Measurements from ENCODE around the gene RTP2. TPM values are rescaled to one million over a fixed set of nuclear protein-coding genes. Genes with fewer than 3 reads are reported as not detected.

The RTP2 gene
- total and polyA plus RNA-seq, 2 experiments from 2014 or later = not detected

DNA sequence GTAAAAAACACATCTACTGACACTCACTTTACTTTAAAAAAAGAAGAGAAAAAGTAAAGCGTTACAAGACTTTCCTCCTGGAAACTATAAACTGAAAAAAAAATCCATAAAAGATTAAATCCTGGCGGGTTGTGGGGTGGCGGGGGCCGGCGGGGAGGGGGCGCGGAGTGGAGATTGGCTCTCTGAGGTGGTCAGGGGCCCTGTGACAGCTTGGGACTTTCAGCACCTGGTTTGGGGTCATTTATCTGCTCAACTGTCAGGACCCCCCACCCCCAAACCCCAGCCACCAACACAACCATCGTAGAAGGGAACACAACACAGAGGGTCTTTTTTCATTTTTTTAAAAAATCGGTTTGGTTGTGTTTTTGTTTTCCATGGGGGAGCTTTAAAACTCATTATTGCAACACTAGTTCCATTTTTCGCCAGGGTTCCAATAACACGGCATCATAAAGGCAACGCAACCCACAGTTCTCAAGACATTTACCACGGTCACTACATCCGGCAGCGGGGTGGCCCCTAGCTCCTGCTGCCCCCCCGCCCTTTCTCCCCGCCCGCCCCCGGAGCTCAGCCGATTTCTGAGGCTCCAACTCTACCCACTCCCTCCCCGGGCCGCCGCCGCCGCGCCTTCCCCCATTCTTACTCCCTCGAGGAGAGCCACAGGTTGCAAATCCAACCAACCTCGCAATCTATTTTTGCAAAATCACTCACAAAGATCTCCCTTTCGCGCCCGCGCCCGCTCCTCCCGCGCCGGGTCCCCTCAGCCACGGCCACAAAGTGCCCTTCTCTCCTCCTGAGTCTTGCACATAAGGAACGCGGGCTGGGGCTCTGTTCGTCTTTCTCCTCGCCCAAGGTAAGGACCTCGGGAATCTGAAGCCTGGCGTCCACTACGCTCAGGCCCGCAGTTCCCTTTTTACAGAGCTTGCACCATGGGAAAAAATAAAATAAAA, 41.1 kb upstream of the RTP2 start:
- Mint-ChIP-seq H3K4me1 (peaks cover 51% of the 10 kb centered on the region), H3K27ac (no peak overlapping the region), H3K27me3 (ENCODE audit: insufficient read depth, low read depth, poor library complexity) (peaks cover 36% of the 10 kb centered on the region), H3K4me3 (peak overlapping the region; percentile 91), H3K9me3 (no peaks in the 10 kb centered on the region), H3K36me3 (ENCODE audit: low read depth) (no peaks in the 10 kb centered on the region; the same call in 2 of the 3 replicates)
- Histone ChIP-seq H3K27me3 (ENCODE audit: insufficient read depth) (peaks cover 42% of the 10 kb centered on the region), H2AFZ (no peak overlapping the region), H3K9me2 (ENCODE audit: insufficient read depth) (no peaks in the 10 kb centered on the region), H3F3A (replicated peaks; ENCODE audit: low read depth) (no peaks in the 10 kb centered on the region; the same call in 1 of the 2 replicates), H4K20me1 (replicated peaks; ENCODE audit: insufficient read depth) (no peaks in the 10 kb centered on the region), H3K4me1 (ENCODE audit: insufficient read depth) (peaks cover 25% of the 10 kb centered on the region), H3K27ac (ENCODE audit: low read depth) (no peak overlapping the region), H3K36me3 (ENCODE audit: insufficient read depth) (no peaks in the 10 kb centered on the region), H3K4me2 (peak overlapping the region; percentile 92), H3K4me3 (peak overlapping the region; percentile 83), H3K79me2 (replicated peaks; ENCODE audit: insufficient read depth) (0 out of 2 replicates have a peak, but pooled peaks cover 3% of the 10 kb centered on the region)
- ATAC-seq (no peak), DNase-seq (ENCODE audit: low spot score) (peak; percentile 48)
- no peak for TF ChIP-seq STAT1 (IDR thresholded peaks at IDR 0.05; ENCODE audit: unreplicated experiment)
- no peak for TF ChIP-seq EZH2phosphoT487 (IDR thresholded peaks at IDR 0.05; ENCODE audit: unreplicated experiment)
- no peak for TF ChIP-seq POLR2AphosphoS5 (IDR thresholded peaks at IDR 0.05; ENCODE audit: low read depth)

DNA sequence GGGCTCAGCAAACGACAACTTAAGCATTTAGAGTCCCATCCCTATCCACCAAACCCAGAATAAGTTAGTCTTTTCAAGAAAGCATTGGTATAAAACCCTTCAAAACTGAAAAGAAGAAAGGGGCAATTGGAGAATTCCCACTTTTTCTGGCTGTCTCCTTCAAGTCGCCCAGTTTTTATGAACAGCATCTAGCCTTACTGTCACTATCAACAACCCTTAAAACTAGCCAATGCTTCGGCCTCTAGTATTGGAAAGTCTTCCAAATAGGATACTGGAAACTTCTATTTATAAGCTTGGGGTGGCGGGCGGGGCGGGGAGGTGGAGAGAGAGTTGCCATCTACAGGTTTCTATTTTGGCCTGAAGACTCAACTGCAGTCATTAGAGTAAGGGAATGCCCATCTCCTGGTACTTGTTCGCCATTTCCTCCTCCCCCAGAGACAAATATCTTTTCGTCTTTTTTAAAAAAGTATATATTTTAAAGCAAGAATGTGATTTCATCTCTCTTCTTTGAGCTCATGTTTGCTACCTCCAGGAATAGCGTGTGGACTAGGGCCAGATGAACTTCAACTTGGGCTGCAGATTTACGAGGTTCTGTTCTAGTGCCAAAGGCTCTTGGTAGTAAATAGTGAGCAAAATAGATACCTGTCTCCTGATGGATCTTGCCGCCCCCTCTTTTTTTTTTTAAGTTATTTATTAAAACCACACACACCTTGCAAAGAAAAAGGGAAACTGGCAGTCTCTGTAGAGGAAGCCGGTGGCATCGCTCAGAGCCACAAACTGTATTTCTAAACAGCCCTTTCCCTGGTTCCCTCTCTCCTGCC, 40.2 kb upstream of the RTP2 start:
- no peak for DNase-seq (ENCODE audit: low spot score)
- H3K36me3 Mint-ChIP-seq (ENCODE audit: low read depth) = no peaks in the 10 kb centered on the region; the same call in 2 of the 3 replicates
- TF ChIP-seq, protein P1, sequence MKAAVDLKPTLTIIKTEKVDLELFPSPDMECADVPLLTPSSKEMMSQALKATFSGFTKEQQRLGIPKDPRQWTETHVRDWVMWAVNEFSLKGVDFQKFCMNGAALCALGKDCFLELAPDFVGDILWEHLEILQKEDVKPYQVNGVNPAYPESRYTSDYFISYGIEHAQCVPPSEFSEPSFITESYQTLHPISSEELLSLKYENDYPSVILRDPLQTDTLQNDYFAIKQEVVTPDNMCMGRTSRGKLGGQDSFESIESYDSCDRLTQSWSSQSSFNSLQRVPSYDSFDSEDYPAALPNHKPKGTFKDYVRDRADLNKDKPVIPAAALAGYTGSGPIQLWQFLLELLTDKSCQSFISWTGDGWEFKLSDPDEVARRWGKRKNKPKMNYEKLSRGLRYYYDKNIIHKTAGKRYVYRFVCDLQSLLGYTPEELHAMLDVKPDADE (IDR thresholded peaks at IDR 0.05) = no peak
- no peak for TF ChIP-seq JUNB (IDR thresholded peaks at IDR 0.05; ENCODE audit: unreplicated experiment)
- no peak for TF ChIP-seq ZNF331 (CRISPR knock-in tag; IDR thresholded peaks at IDR 0.05; ENCODE audit: low read depth)
- no peak for TF ChIP-seq NANOG (IDR thresholded peaks at IDR 0.05; ENCODE audit: borderline replicate concordance)
- TF ChIP-seq EZH2phosphoT487 (IDR thresholded peaks at IDR 0.05; ENCODE audit: unreplicated experiment) = no peak
- TF ChIP-seq CREB1 (CRISPR knock-in tag; IDR thresholded peaks at IDR 0.05; ENCODE audit: low read depth) = no peak
- TF ChIP-seq POLR2AphosphoS5 (IDR thresholded peaks at IDR 0.05; ENCODE audit: low read depth) = no peak
- TF ChIP-seq, protein P2, sequence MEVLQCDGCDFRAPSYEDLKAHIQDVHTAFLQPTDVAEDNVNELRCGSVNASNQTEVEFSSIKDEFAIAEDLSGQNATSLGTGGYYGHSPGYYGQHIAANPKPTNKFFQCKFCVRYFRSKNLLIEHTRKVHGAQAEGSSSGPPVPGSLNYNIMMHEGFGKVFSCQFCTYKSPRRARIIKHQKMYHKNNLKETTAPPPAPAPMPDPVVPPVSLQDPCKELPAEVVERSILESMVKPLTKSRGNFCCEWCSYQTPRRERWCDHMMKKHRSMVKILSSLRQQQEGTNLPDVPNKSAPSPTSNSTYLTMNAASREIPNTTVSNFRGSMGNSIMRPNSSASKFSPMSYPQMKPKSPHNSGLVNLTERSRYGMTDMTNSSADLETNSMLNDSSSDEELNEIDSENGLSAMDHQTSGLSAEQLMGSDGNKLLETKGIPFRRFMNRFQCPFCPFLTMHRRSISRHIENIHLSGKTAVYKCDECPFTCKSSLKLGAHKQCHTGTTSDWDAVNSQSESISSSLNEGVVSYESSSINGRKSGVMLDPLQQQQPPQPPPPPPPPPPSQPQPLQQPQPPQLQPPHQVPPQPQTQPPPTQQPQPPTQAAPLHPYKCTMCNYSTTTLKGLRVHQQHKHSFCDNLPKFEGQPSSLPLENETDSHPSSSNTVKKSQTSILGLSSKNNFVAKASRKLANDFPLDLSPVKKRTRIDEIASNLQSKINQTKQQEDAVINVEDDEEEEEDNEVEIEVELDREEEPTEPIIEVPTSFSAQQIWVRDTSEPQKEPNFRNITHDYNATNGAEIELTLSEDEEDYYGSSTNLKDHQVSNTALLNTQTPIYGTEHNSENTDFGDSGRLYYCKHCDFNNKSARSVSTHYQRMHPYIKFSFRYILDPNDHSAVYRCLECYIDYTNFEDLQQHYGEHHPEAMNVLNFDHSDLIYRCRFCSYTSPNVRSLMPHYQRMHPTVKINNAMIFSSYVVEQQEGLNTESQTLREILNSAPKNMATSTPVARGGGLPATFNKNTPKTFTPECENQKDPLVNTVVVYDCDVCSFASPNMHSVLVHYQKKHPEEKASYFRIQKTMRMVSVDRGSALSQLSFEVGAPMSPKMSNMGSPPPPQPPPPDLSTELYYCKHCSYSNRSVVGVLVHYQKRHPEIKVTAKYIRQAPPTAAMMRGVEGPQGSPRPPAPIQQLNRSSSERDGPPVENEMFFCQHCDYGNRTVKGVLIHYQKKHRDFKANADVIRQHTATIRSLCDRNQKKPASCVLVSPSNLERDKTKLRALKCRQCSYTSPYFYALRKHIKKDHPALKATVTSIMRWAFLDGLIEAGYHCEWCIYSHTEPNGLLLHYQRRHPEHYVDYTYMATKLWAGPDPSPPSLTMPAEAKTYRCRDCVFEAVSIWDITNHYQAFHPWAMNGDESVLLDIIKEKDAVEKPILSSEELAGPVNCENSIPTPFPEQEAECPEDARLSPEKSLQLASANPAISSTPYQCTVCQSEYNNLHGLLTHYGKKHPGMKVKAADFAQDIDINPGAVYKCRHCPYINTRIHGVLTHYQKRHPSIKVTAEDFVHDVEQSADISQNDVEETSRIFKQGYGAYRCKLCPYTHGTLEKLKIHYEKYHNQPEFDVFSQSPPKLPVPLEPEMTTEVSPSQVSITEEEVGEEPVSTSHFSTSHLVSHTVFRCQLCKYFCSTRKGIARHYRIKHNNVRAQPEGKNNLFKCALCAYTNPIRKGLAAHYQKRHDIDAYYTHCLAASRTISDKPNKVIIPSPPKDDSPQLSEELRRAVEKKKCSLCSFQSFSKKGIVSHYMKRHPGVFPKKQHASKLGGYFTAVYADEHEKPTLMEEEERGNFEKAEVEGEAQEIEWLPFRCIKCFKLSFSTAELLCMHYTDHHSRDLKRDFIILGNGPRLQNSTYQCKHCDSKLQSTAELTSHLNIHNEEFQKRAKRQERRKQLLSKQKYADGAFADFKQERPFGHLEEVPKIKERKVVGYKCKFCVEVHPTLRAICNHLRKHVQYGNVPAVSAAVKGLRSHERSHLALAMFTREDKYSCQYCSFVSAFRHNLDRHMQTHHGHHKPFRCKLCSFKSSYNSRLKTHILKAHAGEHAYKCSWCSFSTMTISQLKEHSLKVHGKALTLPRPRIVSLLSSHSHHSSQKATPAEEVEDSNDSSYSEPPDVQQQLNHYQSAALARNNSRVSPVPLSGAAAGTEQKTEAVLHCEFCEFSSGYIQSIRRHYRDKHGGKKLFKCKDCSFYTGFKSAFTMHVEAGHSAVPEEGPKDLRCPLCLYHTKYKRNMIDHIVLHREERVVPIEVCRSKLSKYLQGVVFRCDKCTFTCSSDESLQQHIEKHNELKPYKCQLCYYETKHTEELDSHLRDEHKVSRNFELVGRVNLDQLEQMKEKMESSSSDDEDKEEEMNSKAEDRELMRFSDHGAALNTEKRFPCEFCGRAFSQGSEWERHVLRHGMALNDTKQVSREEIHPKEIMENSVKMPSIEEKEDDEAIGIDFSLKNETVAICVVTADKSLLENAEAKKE (CRISPR knock-in tag; IDR thresholded peaks at IDR 0.05) = no peak
- TF ChIP-seq STAT1 (IDR thresholded peaks at IDR 0.05; ENCODE audit: unreplicated experiment) = no peak
- no peak for TF ChIP-seq ZNF114 (CRISPR knock-in tag; IDR thresholded peaks at IDR 0.05)
- TF ChIP-seq EZH2 (IDR thresholded peaks at IDR 0.05; ENCODE audit: low read depth, unreplicated experiment) = no peak

More for the DNA sequence above, 40.2 kb upstream of the RTP2 start:
- Mint-ChIP-seq H3K9me3 (no peaks in the 10 kb centered on the region), H3K4me1 (peaks cover 42% of the 10 kb centered on the region), H3K27me3 (ENCODE audit: insufficient read depth, low read depth, poor library complexity) (peaks cover 34% of the 10 kb centered on the region), H3K4me3 (peak overlapping the region; percentile 91), H3K27ac (no peak overlapping the region)
- Histone ChIP-seq H3K27me3 (ENCODE audit: insufficient read depth) (peaks cover 46% of the 10 kb centered on the region), H3K79me2 (replicated peaks; ENCODE audit: insufficient read depth) (0 out of 2 replicates have a peak, but pooled peaks cover 3% of the 10 kb centered on the region), H3K27ac (ENCODE audit: low read depth) (no peak overlapping the region), H4K20me1 (replicated peaks; ENCODE audit: insufficient read depth) (no peaks in the 10 kb centered on the region), H3K4me1 (ENCODE audit: insufficient read depth) (peaks cover 20% of the 10 kb centered on the region), H3F3A (replicated peaks; ENCODE audit: low read depth) (no peaks in the 10 kb centered on the region; the same call in 1 of the 2 replicates), H3K36me3 (ENCODE audit: insufficient read depth) (no peaks in the 10 kb centered on the region), H3K4me3 (peak overlapping the region; percentile 83), H3K9me2 (ENCODE audit: insufficient read depth) (no peaks in the 10 kb centered on the region), H2AFZ (no peak overlapping the region), H3K4me2 (peak overlapping the region; percentile 92)
- no peak for ATAC-seq

Measured in GM23338 (cell line).